ENCODE results near the gene OMD.

- no peak for TF ChIP-seq CTCF (IDR thresholded peaks at IDR 0.05)
- no peak for TF ChIP-seq EZH2 (IDR thresholded peaks at IDR 0.05; ENCODE audit: borderline replicate concordance, insufficient read depth, low read depth, low read length, poor library complexity, severe bottlenecking)
Observed at GRCh38 chr9:92435263-92435662, 11.0 kb upstream of the OMD start.
